Measurements from ENCODE around the gene MINDY3.

The MINDY3 gene

DNA sequence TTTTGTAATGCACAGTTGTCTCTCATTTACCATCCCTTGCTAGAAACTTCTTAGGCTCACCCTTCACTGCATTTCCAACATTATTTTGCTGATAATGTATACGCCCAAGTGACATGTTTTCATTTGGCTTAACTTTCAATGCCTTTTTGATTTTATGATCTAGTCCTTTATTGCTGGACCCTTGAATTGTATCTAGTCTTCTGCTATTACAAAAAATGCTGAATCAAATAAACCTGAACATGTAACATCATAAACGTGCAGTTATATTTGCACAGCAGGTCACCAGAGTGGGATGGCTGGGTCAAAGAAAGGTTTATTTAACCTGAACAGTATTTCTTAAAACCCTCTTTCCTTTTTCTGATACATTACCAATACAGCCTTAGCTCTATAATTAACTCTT, 63.0 kb downstream of the MINDY3 start:
- DNase-seq (ENCODE audit: low read depth) = no peak
- TF ChIP-seq, protein P1, sequence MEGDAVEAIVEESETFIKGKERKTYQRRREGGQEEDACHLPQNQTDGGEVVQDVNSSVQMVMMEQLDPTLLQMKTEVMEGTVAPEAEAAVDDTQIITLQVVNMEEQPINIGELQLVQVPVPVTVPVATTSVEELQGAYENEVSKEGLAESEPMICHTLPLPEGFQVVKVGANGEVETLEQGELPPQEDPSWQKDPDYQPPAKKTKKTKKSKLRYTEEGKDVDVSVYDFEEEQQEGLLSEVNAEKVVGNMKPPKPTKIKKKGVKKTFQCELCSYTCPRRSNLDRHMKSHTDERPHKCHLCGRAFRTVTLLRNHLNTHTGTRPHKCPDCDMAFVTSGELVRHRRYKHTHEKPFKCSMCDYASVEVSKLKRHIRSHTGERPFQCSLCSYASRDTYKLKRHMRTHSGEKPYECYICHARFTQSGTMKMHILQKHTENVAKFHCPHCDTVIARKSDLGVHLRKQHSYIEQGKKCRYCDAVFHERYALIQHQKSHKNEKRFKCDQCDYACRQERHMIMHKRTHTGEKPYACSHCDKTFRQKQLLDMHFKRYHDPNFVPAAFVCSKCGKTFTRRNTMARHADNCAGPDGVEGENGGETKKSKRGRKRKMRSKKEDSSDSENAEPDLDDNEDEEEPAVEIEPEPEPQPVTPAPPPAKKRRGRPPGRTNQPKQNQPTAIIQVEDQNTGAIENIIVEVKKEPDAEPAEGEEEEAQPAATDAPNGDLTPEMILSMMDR (IDR thresholded peaks at IDR 0.05; ENCODE audit: low read depth, low read length, missing control alignments) = no peak
- no peak overlapping the region for H3K4me3 ChIP-seq (ENCODE audit: low read depth, low read length)

DNA sequence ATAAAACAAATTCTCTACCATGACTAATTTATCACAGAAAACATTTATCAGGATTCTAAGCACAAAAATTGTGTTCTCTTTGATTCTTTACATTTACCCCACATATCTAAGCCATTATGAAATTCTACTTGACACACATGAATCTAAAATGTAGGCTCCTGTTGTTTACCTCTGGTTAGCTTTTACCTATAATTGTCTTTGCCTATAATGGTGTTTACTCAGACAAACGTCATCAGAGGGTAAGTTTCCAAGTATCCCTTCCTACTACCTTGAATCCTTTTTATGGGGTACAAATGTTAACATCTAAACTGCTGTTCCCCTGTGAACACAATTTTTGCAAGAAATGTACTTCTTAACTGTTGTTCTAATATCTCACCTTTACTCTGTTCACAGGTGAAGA, 63.5 kb downstream of the MINDY3 start:
- TF ChIP-seq, protein P1 (IDR thresholded peaks at IDR 0.05; ENCODE audit: low read depth, low read length, missing control alignments) = no peak
- no peak overlapping the region for H3K4me3 ChIP-seq (ENCODE audit: low read depth, low read length)
- no peak for DNase-seq (ENCODE audit: low read depth)

DNA sequence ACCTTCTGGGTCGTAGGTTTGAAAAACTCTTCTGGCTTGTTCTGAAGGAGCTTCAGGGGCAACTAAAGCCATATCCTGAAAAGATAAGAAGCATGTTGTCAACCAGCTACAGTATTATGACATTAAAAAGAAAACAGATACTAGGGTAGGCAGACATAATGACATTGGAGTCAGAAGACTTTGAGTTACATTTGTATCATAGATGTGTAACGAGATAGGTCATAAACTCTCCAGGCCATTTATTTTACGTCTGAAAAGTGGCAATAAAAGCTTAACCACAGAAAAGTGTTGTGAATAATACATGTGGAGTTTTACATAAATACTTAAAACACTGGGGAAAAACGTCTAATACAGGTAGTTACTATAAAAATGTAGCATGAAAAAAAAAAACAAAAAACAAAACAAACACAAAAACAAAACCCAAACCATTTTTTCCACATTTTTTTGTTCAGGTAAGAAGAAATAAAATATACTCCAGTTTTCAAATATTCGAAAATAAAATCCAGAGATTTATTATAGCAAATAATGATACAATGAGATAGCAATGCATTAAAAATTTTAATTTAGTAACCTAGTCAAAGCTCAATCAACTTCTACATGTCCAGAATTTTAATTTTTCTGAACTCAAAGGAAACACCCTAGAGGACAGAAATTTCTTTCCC, 64.1 kb downstream of the MINDY3 start:
- no peak for DNase-seq (ENCODE audit: low read depth)
- TF ChIP-seq, protein P1 (IDR thresholded peaks at IDR 0.05; ENCODE audit: low read depth, low read length, missing control alignments) = no peak
- H3K4me3 ChIP-seq (ENCODE audit: low read depth, low read length) = no peak overlapping the region

DNA sequence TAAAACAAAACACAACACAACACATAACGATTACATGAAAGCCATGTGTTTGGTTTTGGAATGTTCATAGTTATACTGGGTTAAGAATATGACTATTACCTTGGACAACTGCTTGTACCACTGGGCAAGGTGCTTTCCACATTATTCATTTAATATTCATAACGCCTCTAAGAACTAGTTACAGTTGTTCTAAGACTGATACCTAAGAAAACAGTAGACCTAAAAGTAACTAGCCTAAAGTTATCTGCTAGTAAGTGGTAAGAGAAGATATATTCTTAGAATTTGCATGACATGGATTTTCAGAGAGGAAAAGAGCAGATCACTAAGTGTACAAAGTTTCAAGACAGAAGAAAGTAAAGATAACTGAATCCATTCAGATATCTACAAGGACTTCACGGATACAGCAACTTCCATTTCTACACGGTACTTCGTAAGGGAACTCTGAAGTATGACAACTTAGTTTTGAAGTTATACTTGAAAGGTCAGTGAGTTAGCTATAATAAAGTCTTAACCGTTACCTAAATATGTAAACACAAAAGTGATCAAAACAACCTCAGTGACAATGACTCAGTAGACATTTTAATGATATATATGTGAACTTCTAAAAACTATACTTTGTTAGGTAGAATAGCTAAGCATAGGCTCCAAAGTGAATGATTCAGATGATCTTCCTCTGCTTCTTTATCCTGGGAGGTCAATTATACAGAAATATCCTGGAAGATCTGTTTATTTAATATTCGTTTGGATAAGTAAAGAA, 65.1 kb downstream of the MINDY3 start:
- no peak for DNase-seq (ENCODE audit: low read depth)
- TF ChIP-seq, protein P1 (IDR thresholded peaks at IDR 0.05; ENCODE audit: low read depth, low read length, missing control alignments) = no peak

DNA sequence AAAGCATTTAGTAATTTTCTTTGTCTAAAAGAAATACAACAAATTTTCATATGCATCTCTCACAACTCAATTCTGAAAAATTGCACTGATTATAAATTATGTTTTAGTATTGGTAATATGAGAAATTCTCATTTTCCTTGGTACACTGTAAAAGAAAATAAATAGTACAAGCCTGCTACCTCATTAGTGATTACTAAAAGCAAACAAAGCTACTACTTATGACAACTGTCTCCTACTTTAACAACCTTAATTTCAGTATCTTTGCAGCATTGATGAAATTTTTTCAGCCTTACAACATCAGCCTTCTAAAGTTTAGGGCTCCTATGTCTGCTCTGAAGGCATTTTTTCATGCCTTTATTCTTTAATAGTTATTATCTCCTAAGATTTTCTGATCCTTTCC, 65.7 kb downstream of the MINDY3 start:
- TF ChIP-seq, protein P1 (IDR thresholded peaks at IDR 0.05; ENCODE audit: low read depth, low read length, missing control alignments) = no peak
- no peak for DNase-seq (ENCODE audit: low read depth)
- no peak overlapping the region for H3K4me3 ChIP-seq (ENCODE audit: low read depth, low read length)

More for the DNA sequence above, 65.1 kb downstream of the MINDY3 start:
- H3K4me3 ChIP-seq (ENCODE audit: low read depth, low read length) = no peak overlapping the region

DNA sequence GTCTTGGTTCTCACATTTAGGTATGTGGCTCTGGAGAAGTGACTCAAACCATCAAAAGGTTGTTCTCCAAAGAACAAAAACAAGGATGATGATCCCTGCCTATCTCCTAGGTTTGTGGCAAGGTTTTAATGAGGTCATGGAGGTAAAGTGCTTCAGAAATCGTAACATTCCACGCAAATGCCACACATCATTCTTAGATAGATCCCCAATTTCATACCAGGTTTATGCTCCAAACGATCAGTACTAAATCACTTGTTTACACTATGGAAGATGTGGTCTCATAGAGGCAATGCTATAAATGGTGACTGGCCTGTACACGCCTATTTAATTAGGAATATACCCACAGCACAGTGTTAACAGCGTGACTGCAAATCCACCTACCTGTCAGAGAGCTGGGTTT, 66.6 kb downstream of the MINDY3 start:
- TF ChIP-seq, protein P1 (IDR thresholded peaks at IDR 0.05; ENCODE audit: low read depth, low read length, missing control alignments) = no peak
- no peak overlapping the region for H3K4me3 ChIP-seq (ENCODE audit: low read depth, low read length)
- DNase-seq (ENCODE audit: low read depth) = no peak

Data from GM12864 (cell line).